Type B pancreatic cell (in vitro differentiated cells): ENCODE results near the gene MTMR12. TPM values are rescaled to one million over a fixed set of nuclear protein-coding genes. Genes with fewer than 3 reads are reported as not detected.
"Not testable (repeated sequence)": the region's sequence is repeated elsewhere in the genome, so short reads cannot be mapped to it uniquely, and the experiment has no call there.

ENCODE experiments used
- DNase-seq: peaks from one replicate; pipeline ENCODE4 v3.0.0; 2021; ENCODE audit warnings: mixed read lengths; ENCODE audit not compliant: unreplicated experiment; ENCODE audit errors: extremely low spot score
- H3K27ac Mint-ChIP-seq: 2 replicates; pipeline ENCODE4 v1.8.0; 2021; ENCODE audit warnings: mild to moderate bottlenecking, mixed read lengths
- H3K27me3 Mint-ChIP-seq: 2 replicates; pipeline ENCODE4 v1.8.0; 2021; ENCODE audit warnings: mixed read lengths
- H3K36me3 Mint-ChIP-seq: 2 replicates; pipeline ENCODE4 v1.8.0; 2021; ENCODE audit warnings: mixed read lengths
- H3K4me1 Mint-ChIP-seq: one replicate; pipeline ENCODE4 v1.8.0; 2021; ENCODE audit warnings: mixed read lengths; ENCODE audit not compliant: unreplicated experiment
- H3K4me3 Mint-ChIP-seq: 2 replicates; pipeline ENCODE4 v1.8.0; 2021; ENCODE audit warnings: mild to moderate bottlenecking, mixed read lengths
- H3K9me3 Mint-ChIP-seq: 2 replicates; pipeline ENCODE4 v1.8.0; 2021; ENCODE audit warnings: mixed read lengths
- total RNA-seq: library from RNA; stranded (reverse); gene quantifications from 2 replicates; pipeline ENCODE4 v1.2.1, GENCODE V29; 2021; ENCODE audit warnings: low replicate concordance
- TF ChIP-seq, protein P1 (sequence below): fragments of 200-600 bp; sonication (generic); conservative IDR thresholded peaks from 2 replicates; pipeline ENCODE4 v1.5.0; 2021; ENCODE audit warnings: antibody characterized with exemption, mild to moderate bottlenecking

The MTMR12 gene
- total RNA-seq, 1 donor from 2014 or later = 23.5 TPM

GRCh38 chr5:32319392-32319791 is 6.7 kb upstream of the MTMR12 start:
- Mint-ChIP-seq H3K9me3 (peaks cover 5% of the 10 kb centered on the region), H3K27me3 (no peaks in the 10 kb centered on the region), H3K4me3 (no peak overlapping the region), H3K27ac (no peak overlapping the region), H3K36me3 (no peaks in the 10 kb centered on the region), H3K4me1 (no peaks in the 10 kb centered on the region)
- no peak for DNase-seq
- TF ChIP-seq, protein P1, sequence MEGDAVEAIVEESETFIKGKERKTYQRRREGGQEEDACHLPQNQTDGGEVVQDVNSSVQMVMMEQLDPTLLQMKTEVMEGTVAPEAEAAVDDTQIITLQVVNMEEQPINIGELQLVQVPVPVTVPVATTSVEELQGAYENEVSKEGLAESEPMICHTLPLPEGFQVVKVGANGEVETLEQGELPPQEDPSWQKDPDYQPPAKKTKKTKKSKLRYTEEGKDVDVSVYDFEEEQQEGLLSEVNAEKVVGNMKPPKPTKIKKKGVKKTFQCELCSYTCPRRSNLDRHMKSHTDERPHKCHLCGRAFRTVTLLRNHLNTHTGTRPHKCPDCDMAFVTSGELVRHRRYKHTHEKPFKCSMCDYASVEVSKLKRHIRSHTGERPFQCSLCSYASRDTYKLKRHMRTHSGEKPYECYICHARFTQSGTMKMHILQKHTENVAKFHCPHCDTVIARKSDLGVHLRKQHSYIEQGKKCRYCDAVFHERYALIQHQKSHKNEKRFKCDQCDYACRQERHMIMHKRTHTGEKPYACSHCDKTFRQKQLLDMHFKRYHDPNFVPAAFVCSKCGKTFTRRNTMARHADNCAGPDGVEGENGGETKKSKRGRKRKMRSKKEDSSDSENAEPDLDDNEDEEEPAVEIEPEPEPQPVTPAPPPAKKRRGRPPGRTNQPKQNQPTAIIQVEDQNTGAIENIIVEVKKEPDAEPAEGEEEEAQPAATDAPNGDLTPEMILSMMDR = no peak

GRCh38 chr5:32317041-32317440 is 4.3 kb upstream of the MTMR12 start:
- H3K4me3 Mint-ChIP-seq = no peak overlapping the region
- H3K27me3 Mint-ChIP-seq = no peaks in the 10 kb centered on the region
- H3K27ac Mint-ChIP-seq = no peak overlapping the region
- no peaks in the 10 kb centered on the region for H3K36me3 Mint-ChIP-seq
- DNase-seq = no peak
- peaks cover 5% of the 10 kb centered on the region for H3K9me3 Mint-ChIP-seq
- H3K4me1 Mint-ChIP-seq = no peaks in the 10 kb centered on the region
- TF ChIP-seq, protein P1 = no peak

DNA sequence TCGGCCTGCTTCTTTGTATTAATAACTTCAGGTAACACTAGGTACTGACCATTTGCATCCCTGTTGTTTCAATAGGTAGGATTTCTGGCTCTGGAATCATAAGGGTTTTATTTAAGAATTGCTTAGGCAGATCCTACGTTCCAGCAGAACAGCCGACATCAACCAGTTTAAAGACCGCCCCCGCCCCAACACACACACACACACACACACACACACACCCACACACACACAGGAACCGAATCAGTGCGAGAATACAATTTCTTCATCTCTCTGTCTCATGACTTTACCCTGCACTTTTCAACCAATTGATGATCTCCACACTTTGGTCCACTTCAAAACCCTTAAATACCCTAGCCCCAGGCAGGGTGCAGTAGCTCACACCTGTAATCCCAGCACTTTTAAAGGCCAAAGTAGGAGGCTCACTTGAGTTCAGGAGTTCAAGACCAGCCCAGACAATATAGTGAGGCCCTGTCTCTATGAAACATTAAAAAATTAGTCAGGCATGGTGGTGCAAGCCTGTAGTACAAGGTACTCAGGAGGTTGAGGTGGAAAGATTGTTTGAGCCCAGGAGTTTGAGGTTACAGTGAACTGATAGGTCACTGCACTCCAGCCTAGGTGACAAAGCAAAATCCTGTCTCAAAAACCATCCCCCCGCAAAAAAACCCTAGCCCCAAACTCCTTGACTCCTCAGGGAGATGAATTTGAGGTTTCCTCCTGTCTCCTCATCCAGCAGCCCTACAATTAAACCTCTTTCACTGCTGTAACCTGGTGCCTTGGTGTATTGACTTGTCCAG is 2.7 kb upstream of the MTMR12 start:
- DNase-seq = no peak
- Mint-ChIP-seq H3K4me1 (peaks cover 12% of the 10 kb centered on the region), H3K27me3 (no peaks in the 10 kb centered on the region), H3K4me3 (peak overlapping the region; percentile 59), H3K9me3 (no peaks in the 10 kb centered on the region), H3K27ac (no peak overlapping the region), H3K36me3 (peaks cover 1% of the 10 kb centered on the region)
- TF ChIP-seq, protein P1 = no peak

GRCh38 chr5:32314658-32315057 is 1.9 kb upstream of the MTMR12 start:
- Mint-ChIP-seq H3K4me3 (peak overlapping the region; percentile 74), H3K27me3 (no peaks in the 10 kb centered on the region), H3K9me3 (no peaks in the 10 kb centered on the region), H3K27ac (peak overlapping the region; percentile 55), H3K36me3 (peaks cover 4% of the 10 kb centered on the region), H3K4me1 (peaks cover 15% of the 10 kb centered on the region)
- no peak for DNase-seq
- TF ChIP-seq, protein P1 = no peak

DNA sequence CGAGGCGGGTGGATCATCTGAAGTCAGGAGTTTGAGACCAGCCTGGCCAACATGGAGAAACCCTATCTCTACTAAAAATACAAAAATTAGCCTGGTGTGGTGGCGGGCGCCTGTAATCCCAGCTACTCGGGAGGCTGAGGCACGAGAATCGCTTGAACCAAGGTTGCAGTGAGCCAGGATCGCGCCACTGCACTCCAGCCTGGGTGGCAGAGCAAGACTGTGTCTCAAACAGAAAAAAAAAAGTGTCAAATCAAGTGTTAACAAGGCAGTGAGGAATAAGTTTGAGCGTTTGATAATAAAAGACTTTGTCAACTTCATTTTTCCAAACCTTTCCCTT is 1.4 kb upstream of the MTMR12 start:
- peak overlapping the region; percentile 74 for H3K4me3 Mint-ChIP-seq
- H3K27me3 Mint-ChIP-seq, H3K9me3 Mint-ChIP-seq, H3K36me3 Mint-ChIP-seq, DNase-seq: not testable (repeated sequence)
- peak overlapping the region; percentile 55 for H3K27ac Mint-ChIP-seq
- peaks cover 21% of the 10 kb centered on the region for H3K4me1 Mint-ChIP-seq

- peak overlapping the region; percentile 89 for H3K4me3 Mint-ChIP-seq
- H3K36me3 Mint-ChIP-seq = peaks cover 13% of the 10 kb centered on the region
- no peaks in the 10 kb centered on the region for H3K27me3 Mint-ChIP-seq
- TF ChIP-seq, protein P1 = no peak
- peak; percentile 75 for DNase-seq
- H3K4me1 Mint-ChIP-seq = peaks cover 31% of the 10 kb centered on the region
- no peaks in the 10 kb centered on the region for H3K9me3 Mint-ChIP-seq
- H3K27ac Mint-ChIP-seq = peak overlapping the region; percentile 79
Observed at GRCh38 chr5:32312197-32312594, 543 bp downstream of the MTMR12 start.
